RPMI8226 (cell line): ENCODE measurements around the gene PCED1B.
"Not testable (repeated sequence)": the region's sequence is repeated elsewhere in the genome, so short reads cannot be mapped to it uniquely, and the experiment has no call there.

ENCODE experiments used
- DNase-seq: peaks from one replicate; pipeline ENCODE4 v3.0.0-alpha.2; 2015

Gene PCED1B

GRCh38 chr12:47123730-47124129, 44.3 kb downstream of the PCED1B start:
- no peak for DNase-seq

DNA sequence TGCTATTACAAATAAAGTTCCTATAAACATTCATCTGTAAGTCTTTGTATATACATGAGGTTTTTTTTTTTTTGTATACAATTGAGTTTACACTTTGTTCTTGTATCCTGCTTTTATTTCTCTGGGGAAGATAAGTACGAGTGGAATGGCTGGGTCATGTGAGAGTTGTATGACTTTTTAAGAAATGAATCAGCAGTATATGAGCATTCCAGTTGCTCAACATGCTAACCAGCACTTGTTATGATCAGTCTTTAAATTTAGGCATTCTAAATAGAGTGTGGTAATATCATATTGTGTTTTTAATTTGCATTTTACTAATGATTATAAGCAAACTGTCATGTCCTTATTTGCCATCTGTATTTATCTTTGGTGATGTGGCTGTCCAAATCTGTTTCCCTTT, 45.0 kb downstream of the PCED1B start:
- DNase-seq = no peak

GRCh38 chr12:47126246-47126645, 46.8 kb downstream of the PCED1B start:
- no peak for DNase-seq

DNA sequence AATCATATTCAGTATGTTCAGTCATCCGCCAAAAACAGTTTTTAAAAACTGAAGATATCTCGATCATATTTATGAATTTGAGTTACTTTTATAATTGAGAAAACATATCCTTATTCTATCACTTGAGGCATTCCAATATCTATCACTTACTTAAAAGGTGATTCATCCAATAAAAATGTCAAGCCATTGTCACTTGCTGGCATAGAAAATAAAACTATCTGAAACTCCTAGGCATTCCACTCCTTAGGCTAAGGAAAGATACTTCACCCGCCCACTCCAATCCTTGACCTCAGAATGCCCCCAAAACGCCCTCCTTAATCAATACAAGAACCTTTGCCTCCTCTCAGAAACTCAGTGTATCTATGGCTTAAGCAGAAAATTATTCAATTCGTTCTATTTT, 51.6 kb downstream of the PCED1B start:
- DNase-seq = no peak

- DNase-seq = no peak
Measured at GRCh38 chr12:47134005-47134404, 54.6 kb downstream of the PCED1B start.

GRCh38 chr12:47135578-47135977, 56.2 kb downstream of the PCED1B start:
- no peak for DNase-seq

DNA sequence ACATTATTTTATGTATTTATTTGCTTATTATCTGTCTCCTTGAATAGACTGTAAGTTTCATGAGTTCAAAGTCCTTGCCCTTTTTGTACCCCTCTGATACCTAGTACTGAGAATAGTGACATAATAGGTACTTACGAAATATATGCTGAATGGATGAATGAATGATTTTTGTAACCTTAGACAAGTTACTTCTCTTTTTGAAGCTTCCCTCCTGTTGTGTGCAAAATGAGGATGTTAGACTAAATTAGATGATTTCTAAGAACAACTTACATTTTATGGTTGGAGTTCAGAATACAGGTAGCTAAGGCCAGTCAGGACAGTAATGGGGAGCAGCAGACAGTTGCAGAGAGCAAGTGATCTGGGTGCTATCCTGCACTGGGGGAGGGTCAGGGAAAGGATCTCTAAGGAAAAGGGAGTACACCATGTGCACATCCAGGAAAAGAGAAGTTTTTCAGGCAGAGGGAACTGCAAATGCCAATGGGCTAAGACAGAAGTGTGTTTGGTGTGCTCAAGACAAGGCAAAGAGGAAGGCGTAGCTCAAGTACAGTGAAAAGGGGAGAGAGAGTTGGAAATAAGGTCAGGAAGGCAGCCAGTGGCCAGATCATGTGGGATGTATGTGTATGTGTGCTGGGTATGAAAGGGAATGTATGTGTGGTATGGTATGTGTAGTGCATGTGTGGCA, 59.7 kb downstream of the PCED1B start:
- DNase-seq = no peak

DNA sequence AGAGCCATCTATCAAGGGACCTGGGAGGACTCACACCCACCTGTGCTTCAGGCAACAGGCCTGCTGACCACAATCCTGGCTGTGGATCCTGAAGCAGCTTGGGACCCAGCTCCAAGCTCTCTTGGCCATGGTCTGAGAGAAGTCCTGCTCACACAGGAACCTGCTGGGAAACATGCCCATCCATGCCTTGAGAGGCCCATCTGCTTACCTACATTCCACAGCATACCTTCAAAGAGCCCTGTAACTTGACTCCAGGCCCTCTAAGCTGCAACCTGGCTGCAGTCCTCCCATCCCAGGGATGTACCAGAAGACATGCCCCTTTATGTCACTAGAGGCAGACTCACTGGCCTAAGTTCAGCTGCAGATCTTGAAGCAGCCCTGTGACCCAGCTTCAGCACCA, 62.0 kb downstream of the PCED1B start:
- DNase-seq = no peak

- DNase-seq = no peak
Measured at GRCh38 chr12:47144769-47145168, 65.3 kb downstream of the PCED1B start.

DNA sequence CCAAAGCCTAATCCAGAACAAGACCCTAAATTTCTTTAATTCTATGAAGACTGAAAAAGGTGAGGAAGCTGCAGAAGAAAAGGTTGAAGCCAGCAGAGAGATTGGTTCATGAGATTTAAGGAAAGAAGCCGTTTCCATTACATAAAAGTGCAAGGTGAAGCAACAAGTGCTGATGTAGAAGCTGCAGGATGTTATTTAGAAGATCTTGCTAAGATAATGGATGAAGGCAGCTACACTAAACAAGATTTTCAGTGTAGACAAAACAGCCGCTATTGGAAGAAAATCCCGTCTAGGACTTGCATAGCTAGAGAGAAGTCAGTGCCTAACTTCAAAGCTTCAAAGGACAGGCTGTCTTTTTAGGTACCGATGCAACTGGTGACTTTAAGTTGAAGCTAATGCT, 65.8 kb downstream of the PCED1B start:
- no peak for DNase-seq

DNA sequence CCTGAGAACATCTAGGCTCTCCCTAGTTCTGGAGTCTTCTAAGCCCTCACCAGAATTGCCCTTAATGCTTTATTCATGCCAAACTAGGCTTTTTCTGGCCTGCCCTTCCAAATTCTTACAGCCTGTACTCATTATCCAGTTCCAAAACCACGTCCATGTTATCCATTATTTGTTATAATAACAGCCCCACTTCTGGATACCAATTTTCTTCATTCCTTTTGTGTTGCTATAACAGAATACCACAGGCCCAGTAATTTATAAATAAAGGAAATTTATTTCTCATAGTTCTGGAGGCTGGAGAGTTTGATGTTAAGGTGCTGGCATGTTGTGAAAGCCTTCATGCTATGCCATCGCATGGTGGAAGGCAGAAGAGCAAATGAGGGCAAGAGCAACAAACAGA, 68.3 kb downstream of the PCED1B start:
- DNase-seq = no peak

DNA sequence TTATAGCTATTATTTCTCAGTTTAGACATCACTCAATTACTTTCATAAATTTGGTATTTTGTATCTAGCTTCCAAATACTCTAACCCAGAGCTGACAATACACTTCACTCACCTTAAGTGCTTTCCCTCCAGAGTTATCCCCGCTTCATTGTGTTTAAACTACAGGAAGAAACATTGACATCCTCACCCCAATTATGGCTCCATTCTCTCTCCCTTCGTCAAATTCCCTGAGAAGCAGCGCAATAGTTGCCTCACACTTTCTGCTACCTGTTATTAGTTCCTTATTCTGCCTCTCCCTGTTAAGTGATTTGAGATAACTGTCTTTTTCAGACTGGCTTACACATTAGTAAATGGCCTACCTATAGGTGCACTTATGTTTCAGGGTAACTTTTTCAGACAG, 69.7 kb downstream of the PCED1B start:
- no peak for DNase-seq

DNA sequence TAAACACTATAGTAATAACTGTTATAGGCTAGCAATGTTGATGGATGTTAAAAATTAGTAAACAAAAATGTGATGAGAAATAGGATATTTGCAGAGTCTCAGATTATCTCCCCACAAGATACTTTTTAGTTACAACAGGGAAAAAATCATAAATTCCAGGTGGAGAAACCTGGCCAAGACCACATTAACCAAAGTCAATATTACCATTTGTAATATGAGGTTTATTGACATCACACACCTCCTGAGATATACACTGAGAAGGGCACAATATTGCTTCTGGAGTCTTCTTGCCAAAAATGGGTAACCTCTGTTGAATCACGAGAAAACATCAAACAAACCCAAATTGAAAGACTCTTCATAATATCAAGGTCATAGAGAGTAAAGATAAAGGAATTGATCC, 72.7 kb downstream of the PCED1B start:
- DNase-seq = no peak

GRCh38 chr12:47155457-47156166, 76.2 kb downstream of the PCED1B start:
- DNase-seq = no peak

- no peak for DNase-seq
Measured at GRCh38 chr12:47156167-47156736, 76.8 kb downstream of the PCED1B start.

GRCh38 chr12:47158792-47159191, 79.4 kb downstream of the PCED1B start:
- no peak for DNase-seq

GRCh38 chr12:47159348-47159747, 79.9 kb downstream of the PCED1B start:
- no peak for DNase-seq

DNA sequence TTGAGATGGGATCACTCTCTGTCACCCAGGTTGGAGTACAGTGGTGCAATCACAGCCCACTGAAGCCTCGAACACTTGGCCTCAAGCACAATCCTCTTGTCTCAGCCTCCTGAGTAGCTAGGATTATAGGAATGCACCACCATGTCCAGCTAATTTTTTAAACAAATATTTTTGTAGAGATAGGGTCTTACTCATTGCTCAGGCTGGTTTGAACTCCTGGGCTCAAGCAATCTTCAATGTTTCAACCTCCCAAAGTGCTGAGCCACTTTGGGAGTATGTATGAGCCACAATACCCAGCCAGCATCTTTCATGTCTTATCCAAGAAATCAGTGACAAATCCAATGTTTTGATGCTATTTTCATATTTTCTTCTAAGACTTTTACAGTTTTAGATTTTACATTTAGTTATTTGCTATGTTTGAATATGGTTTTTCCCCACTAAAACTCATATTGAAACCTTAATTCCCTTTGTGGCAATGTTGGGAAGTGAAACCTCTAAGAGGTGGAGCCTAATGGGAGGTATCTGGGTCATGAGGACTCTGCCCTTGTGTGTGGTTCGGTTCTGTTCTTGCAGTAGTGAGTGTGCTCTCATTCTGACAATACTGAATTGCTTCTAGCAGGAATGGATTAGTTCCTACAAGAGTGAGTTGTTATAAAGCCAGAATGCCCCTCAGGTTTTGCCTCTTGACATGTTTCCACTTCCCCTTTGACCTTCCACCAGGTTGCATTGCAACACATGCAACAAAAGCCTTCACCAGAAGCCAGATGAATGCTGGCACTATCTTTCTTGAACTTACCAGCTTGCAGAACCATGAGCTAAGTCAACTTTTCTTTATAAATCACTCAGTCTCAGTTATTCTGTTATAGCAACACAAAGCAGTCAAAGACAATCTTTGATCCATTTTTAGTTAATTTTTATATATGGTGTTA, 81.2 kb downstream of the PCED1B start:
- no peak for DNase-seq

GRCh38 chr12:47164116-47164515, 84.7 kb downstream of the PCED1B start:
- no peak for DNase-seq

- DNase-seq = no peak
Measured at GRCh38 chr12:47164724-47165439, 85.5 kb downstream of the PCED1B start.

- no peak for DNase-seq
Measured at GRCh38 chr12:47165934-47166333, 86.5 kb downstream of the PCED1B start.

GRCh38 chr12:47166365-47166764, 86.9 kb downstream of the PCED1B start:
- DNase-seq = no peak

GRCh38 chr12:47170281-47170680, 90.9 kb downstream of the PCED1B start:
- not testable (repeated sequence) for DNase-seq
